Gastrocnemius medialis (tissue), 4 donors: Measurements from ENCODE around the gene OR2AJ1. TPM values are rescaled to one million over a fixed set of nuclear protein-coding genes. Genes with fewer than 3 reads are reported as not detected.
A peak's percentile ranks its signal among the peaks of the same experiment; 100 is the strongest.

Experiments used
- ATAC-seq, 2 donors: fragments of 150-250 bp; one replicate each; pipeline ENCODE4 v1.9.1; 2016
- DNase-seq, 2 donors: peaks; one replicate each; pipeline ENCODE4 v3.0.0-alpha.2; 2019
- H3K27ac ChIP-seq, 4 donors: fragments of 200-600 bp; sonication (generic); 1 replicate in 1 of 4; 2 replicates in 3 of 4; pipeline ENCODE4 v1.5.1; 2016 to 2018; ENCODE audit warnings: mild to moderate bottlenecking in 2 of 4, moderate library complexity in 1 of 4
- H3K27me3 ChIP-seq, 3 donors: fragments of 200-600 bp; sonication (generic) in 2 of 3; 1 replicate in 1 of 3; 2 replicates in 2 of 3; pipeline versions ENCODE4 v1.5.1 to v1.6.0; 2016 to 2019; ENCODE audit warnings: mild to moderate bottlenecking in 1 of 3, moderate library complexity in 1 of 3
- H3K36me3 ChIP-seq, 2 donors: fragments of 200-600 bp; sonication (generic) in 1 of 2; one replicate each; pipeline ENCODE4 v1.5.1; 2017 to 2018
- H3K4me1 ChIP-seq, 2 donors: fragments of 200-600 bp; sonication (generic) in 1 of 2; one replicate each; pipeline ENCODE4 v1.5.1; 2016 to 2017; ENCODE audit warnings: mild to moderate bottlenecking in 2 of 2
- H3K4me3 ChIP-seq, 4 donors: fragments of 200-600 bp; sonication (generic) in 3 of 4; 1 replicate in 1 of 4; 2 replicates in 3 of 4; pipeline ENCODE4 v1.5.1; 2016 to 2019; ENCODE audit warnings: mild to moderate bottlenecking in 2 of 4
- H3K9me3 ChIP-seq, 3 donors: fragments of 200-600 bp; sonication (generic) in 2 of 3; 1 replicate in 1 of 3; 2 replicates in 2 of 3; pipeline ENCODE4 v1.5.1; 2016 to 2019
- CTCF ChIP-seq, 5 experiments: fragments of 450-650 bp in 3 of 5; fragments of 200-600 bp in 2 of 5; sonication (generic) in 2 of 5; IDR thresholded peaks in 4 of 5; conservative IDR thresholded peaks in 1 of 5; 1 replicate in 4 of 5; 2 replicates in 1 of 5; pipeline ENCODE4 v1.5.1; 2016 to 2019; ENCODE audit warnings: antibody characterized with exemption in 5 of 5, mild to moderate bottlenecking in 3 of 5, moderate library complexity in 3 of 5
- POLR2A ChIP-seq, 2 donors: fragments of 450-650 bp; IDR thresholded peaks; one replicate each; pipeline ENCODE4 v1.6.1; 2017; ENCODE audit warnings: antibody characterized with exemption in 2 of 2, mild to moderate bottlenecking in 2 of 2, moderate library complexity in 2 of 2
- in situ Hi-C, 4 donors: fragments of 200-750 bp; cut with MboI; loops; one replicate each; pipeline versions ENCODE4 v1.15.0 to v1.8.0; 2017; ENCODE audit warnings: low sequenced_read_pairs in 4 of 4
- intact Hi-C: fragments of 100-400 bp; cut with DNase I; formaldehyde crosslinking; loops from one replicate; pipeline ENCODE4 v1.15.1; 2023; ENCODE audit warnings: low total_unique reads
- total RNA-seq, 4 donors: library from RNA; depleted of rRNA; stranded (reverse); fragments of >200 nt; gene quantifications; one replicate each; pipeline versions ENCODE4 v1.1.0 to v1.2.3, GENCODE V29; 2016

OR2AJ1 gene
- total RNA-seq, 4 donors from 2014 or later: not detected

DNA sequence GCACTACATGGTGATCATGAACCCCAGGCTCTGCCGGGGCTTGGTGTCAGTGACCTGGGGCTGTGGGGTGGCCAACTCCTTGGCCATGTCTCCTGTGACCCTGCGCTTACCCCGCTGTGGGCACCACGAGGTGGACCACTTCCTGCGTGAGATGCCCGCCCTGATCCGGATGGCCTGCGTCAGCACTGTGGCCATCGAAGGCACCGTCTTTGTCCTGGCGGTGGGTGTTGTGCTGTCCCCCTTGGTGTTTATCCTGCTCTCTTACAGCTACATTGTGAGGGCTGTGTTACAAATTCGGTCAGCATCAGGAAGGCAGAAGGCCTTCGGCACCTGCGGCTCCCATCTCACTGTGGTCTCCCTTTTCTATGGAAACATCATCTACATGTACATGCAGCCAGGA lies 28.7 kb upstream of the OR2AJ1 start:
- DNase-seq (no peak), ATAC-seq (no peak)
- Histone ChIP-seq H3K4me3 (no peak overlapping the region), H3K27me3 (no peaks in the 10 kb centered on the region), H3K9me3 (no peaks in the 10 kb centered on the region), H3K4me1 (no peaks in the 10 kb centered on the region), H3K36me3 (no peaks in the 10 kb centered on the region), H3K27ac (no peak overlapping the region)
- no peak for TF ChIP-seq POLR2A (IDR thresholded peaks at IDR 0.05)
- TF ChIP-seq CTCF (IDR thresholded peaks at IDR 0.05 in 4 of 5, conservative IDR thresholded peaks at IDR 0.05 in 1 of 5): no peak
- intact Hi-C loops: no loop called here
- in situ Hi-C loops: no loop called here

- intact Hi-C loops: no loop called here
- DNase-seq (no peak), ATAC-seq (no peak)
- in situ Hi-C loops: no loop called here
- Histone ChIP-seq H3K36me3 (no peaks in the 10 kb centered on the region), H3K4me1 (no peaks in the 10 kb centered on the region), H3K9me3 (no peaks in the 10 kb centered on the region), H3K27ac (no peak overlapping the region), H3K27me3 (no peaks in the 10 kb centered on the region), H3K4me3 (no peak overlapping the region)
- no peak for TF ChIP-seq CTCF (IDR thresholded peaks at IDR 0.05 in 4 of 5, conservative IDR thresholded peaks at IDR 0.05 in 1 of 5)
- TF ChIP-seq POLR2A (IDR thresholded peaks at IDR 0.05): no peak
Measured at GRCh38 chr1:247904122-247904521, 20.6 kb upstream of the OR2AJ1 start.

DNA sequence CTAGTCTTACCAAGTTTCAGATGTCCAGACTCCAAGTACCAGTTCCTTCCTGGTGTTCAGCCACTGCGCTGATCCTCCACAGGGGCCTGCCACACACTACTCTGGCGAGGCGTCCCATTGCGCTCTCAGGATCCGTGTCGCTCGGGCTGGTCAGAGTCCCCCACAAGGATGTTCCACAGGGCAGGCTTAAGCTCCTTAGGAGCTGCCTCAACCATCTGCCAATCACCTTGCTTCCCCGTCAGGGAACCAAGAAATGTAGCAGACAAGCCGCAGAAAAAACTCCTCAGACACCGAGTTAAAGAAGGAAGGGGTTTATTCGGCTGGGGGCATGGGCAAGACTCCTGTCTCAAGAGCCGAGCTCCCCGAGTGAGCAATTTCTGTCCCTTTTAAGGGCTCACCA lies 19.5 kb upstream of the OR2AJ1 start:
- H3K9me3 ChIP-seq: no peaks in the 10 kb centered on the region
- no peaks in the 10 kb centered on the region for H3K4me1 ChIP-seq
- TF ChIP-seq CTCF (IDR thresholded peaks at IDR 0.05 in 4 of 5, conservative IDR thresholded peaks at IDR 0.05 in 1 of 5) (no peak), POLR2A (IDR thresholded peaks at IDR 0.05) (no peak)
- in situ Hi-C loops: no loop called here
- ATAC-seq (no peak), DNase-seq (no peak)
- no peaks in the 10 kb centered on the region for H3K27me3 ChIP-seq
- intact Hi-C loops: no loop called here
- no peak overlapping the region for H3K4me3 ChIP-seq
- no peaks in the 10 kb centered on the region for H3K36me3 ChIP-seq
- no peak overlapping the region for H3K27ac ChIP-seq

DNA sequence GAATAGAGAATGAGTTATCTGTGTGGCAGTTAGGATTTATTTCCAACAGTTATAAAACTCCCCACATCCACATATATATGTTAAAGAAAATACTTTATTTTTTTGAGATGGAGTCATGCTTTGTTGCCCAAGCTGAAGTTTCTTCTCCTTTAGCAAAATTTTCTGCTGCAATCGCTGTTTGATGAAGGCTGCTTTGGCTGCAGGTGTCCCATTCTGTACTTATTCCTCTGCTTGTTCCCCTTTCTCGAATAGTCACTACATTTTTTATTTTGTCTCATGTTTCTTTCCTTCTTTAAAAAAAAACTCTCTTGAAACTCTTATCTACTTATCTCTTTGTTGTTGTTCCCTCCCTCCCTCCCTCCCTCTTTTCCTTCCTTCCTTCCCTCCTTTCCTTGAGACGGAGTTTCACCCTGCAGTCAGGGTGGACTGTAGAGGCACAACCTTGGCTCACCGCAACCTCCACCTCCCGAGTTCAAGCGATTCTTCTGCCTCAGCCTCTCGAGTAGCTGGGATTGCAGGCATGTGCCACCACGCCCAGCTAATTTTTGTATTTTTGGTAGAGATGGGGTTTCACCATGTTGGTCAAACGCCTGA lies 18.7 kb upstream of the OR2AJ1 start:
- ATAC-seq (no peak), DNase-seq (no peak)
- Histone ChIP-seq H3K4me3 (peak overlapping the region in 2 of 4 donors; percentile 8 to 12), H3K9me3 (no peaks in the 10 kb centered on the region), H3K36me3 (no peaks in the 10 kb centered on the region), H3K27ac (no peak overlapping the region), H3K27me3 (no peaks in the 10 kb centered on the region), H3K4me1 (no peaks in the 10 kb centered on the region)
- no peak for TF ChIP-seq CTCF (IDR thresholded peaks at IDR 0.05 in 4 of 5, conservative IDR thresholded peaks at IDR 0.05 in 1 of 5)
- TF ChIP-seq POLR2A (IDR thresholded peaks at IDR 0.05): no peak
- intact Hi-C loops (no loop called here), in situ Hi-C loops (no loop called here)

DNA sequence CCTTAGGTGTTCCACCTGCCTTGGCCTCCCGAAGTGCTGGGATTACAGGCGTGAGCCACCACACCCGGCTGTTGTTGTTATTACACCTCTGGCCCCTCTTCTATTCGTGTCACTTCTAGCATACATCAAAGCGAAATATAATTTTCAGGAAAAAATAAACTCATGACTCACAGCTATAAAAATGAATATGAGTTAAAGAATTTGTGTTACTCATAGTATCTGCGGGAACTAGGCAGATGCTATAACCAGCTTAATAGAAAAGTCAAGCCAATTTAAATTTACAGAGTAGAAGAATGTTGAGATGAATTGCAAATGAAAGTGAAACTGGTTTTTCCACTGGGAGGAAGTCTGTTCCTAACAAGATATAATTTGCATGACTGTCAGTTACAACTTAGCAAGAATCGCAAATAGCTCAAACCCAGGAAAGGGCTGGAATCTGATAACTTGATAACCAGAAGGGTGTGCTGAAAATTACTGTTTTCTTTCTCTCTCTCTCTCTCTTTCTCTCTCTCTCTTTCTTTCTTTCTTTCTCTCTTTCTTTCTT lies 18.1 kb upstream of the OR2AJ1 start:
- intact Hi-C loops: no loop called here
- ATAC-seq: no peak
- Histone ChIP-seq H3K9me3 (no peaks in the 10 kb centered on the region), H3K36me3 (no peaks in the 10 kb centered on the region), H3K4me1 (no peaks in the 10 kb centered on the region), H3K27me3 (no peaks in the 10 kb centered on the region), H3K4me3 (peak overlapping the region; percentile 8 to 20 (median 14)), H3K27ac (no peak overlapping the region)
- in situ Hi-C loops: no loop called here
- DNase-seq: no peak
- no peak for TF ChIP-seq POLR2A (IDR thresholded peaks at IDR 0.05)
- TF ChIP-seq CTCF (IDR thresholded peaks at IDR 0.05 in 4 of 5, conservative IDR thresholded peaks at IDR 0.05 in 1 of 5): no peak
